Prostate gland (tissue), 2 donors: ENCODE data around the gene ATP10B.
"Not testable (repeated sequence)": the region's sequence is repeated elsewhere in the genome, so short reads cannot be mapped to it uniquely, and the experiment has no call there.

Source experiments
- CTCF ChIP-seq, 4 experiments: fragments of 200-600 bp in 2 of 4; fragments of 450-650 bp in 2 of 4; sonication (generic) in 2 of 4; IDR thresholded peaks; 1 replicate in 3 of 4; 2 replicates in 1 of 4; pipeline ENCODE4 v1.5.1; 2016 to 2019; ENCODE audit warnings: antibody characterized with exemption in 4 of 4, mild to moderate bottlenecking in 2 of 4, moderate library complexity in 2 of 4
- POLR2A ChIP-seq: fragments of 450-650 bp; IDR thresholded peaks from one replicate; pipeline ENCODE4 v1.6.1; 2016; ENCODE audit warnings: antibody characterized with exemption, mild to moderate bottlenecking

GRCh38 chr5:160715508-160715907, 136.5 kb downstream of the ATP10B start:
- not testable (repeated sequence) for TF ChIP-seq CTCF (IDR thresholded peaks at IDR 0.05); POLR2A
